LNCaP clone FGC (cell line): Measurements from ENCODE around the gene CRELD2.

Experiments
- DNase-seq: peaks from one replicate; pipeline ENCODE4 v3.0.0-alpha.2; 2011; ENCODE audit warnings: low read depth
- H3K4me3 ChIP-seq: 2 replicates; pipeline ENCODE4 v1.5.1; 2011; ENCODE audit warnings: mild to moderate bottlenecking, low read depth, low read length, control low read depth
- TF ChIP-seq, protein P1 (sequence below): IDR thresholded peaks from 2 replicates; pipeline ENCODE4 v1.5.1; 2012; ENCODE audit warnings: mild to moderate bottlenecking; ENCODE audit not compliant: control insufficient read depth, insufficient read depth; ENCODE audit errors: extremely low read depth

CRELD2 gene

DNA sequence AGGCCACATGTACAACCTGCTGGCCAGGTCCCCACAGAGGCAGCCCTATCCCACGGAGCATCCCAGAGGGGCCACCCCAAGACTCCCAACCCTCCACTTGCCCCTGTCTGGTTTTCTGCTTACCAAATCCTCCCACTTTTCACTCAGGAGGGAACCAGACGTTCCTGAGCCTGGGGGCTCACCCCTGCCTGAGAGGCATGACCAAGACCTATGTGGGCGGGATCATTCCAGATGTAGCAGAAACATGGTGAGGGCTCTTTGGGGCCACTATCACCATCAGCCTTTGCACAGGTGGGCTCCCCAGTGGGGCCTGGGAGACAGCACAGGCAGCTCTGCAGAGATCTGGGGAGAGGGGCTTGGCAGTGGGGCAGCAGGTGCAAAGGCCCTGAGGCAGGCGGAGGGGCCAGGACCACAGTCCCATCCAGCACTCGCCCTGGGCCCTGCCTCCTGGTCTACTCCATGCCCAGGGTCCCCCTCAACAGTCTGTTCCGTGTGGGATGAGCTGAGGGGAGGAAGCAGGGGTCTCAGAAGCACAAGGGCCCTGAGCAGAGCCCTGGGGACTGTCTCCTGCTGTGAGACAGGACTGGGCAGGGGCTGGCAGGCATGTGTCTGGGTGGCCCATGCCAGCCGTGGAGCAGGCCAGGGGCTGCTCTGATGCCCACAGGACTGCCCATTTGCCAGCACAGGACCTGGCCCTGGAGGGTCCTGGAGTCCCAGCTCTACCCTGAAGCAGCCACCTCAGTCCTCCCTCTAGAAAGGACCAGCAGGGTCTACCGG lies 51.5 kb downstream of the CRELD2 start:
- no peak overlapping the region for H3K4me3 ChIP-seq
- no peak for DNase-seq
- TF ChIP-seq, protein P1, sequence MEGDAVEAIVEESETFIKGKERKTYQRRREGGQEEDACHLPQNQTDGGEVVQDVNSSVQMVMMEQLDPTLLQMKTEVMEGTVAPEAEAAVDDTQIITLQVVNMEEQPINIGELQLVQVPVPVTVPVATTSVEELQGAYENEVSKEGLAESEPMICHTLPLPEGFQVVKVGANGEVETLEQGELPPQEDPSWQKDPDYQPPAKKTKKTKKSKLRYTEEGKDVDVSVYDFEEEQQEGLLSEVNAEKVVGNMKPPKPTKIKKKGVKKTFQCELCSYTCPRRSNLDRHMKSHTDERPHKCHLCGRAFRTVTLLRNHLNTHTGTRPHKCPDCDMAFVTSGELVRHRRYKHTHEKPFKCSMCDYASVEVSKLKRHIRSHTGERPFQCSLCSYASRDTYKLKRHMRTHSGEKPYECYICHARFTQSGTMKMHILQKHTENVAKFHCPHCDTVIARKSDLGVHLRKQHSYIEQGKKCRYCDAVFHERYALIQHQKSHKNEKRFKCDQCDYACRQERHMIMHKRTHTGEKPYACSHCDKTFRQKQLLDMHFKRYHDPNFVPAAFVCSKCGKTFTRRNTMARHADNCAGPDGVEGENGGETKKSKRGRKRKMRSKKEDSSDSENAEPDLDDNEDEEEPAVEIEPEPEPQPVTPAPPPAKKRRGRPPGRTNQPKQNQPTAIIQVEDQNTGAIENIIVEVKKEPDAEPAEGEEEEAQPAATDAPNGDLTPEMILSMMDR: no peak

DNA sequence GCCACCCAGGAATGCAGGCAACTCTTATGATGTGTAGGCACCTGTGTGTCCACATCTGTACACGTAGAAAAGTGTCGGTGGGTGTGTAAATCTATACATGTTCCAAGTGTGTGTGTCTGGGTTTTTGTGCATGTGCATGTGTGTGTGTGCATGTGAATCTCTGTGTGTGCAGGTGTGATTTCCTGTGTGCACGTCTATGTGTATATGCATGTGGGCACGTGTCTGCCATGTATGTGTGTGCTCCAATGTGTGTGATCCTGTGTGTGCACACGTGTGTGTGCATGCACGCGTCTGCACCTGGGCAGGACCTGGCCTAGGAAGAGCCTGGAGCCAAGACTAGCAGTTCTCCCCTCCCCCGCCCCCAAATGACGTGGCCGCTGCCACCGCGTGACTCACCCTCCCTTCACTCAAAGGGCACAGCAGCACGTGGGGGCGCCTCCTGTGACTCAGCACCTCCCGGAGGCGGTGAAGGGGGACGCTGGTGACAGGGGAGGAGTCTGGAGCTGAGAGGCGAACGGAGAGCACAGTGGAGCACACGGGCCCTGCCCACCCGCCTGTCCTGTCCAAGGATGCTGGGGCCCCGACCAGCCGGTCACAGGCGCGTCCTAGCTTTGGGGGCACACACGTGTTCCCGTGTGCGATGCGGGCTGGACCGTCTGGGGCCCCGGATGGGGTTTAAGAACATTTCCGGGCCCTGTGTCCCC lies 52.2 kb downstream of the CRELD2 start:
- no peak for DNase-seq
- no peak overlapping the region for H3K4me3 ChIP-seq
- TF ChIP-seq, protein P1: no peak

DNA sequence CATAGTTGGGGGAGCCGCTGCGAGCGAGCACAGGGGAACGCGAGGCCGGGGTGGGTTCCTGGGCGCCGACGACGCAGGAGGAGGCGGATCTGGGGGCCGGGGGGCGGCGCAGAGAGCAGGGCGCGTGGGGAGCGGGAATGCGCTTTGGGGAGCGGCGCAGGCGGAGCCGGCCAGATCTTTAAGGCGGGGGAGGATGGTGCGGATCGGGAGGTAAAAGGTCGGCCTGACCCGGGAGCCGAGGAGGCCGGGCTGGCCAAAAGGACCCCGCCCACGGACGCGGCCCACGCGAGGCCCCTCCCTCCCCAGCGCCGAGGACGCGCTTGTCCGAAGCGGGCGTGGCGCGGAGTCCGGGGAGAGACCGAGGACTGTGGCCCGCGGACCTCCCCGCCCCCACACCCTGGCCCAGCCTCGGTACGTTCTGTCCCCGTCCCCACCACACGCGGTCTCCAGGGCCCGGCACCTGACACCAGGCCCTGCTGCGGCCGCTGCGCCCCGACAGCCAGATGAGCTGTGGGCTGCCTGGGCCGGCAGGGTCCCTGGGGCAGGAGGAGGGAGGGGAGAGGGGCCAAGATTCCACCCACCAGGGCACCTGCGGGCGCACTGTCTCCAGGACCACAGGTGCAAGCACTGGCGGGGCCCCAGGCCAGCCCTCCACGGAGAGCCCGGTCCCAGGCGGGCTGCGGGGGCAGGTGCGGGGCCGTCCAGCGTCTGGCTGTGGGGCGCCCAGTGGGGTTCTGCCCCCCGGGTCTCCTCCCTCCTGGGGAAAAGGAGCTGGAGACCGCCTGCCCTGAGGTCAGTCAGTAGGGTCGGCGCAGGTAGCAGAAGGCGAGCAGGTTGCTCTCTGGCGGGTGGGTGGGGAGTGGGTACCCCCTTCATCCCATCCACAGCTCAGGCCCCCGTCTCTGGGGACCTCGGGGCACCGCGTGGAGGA lies 53.1 kb downstream of the CRELD2 start:
- TF ChIP-seq, protein P1: no peak
- DNase-seq: no peak
- no peak overlapping the region for H3K4me3 ChIP-seq

DNA sequence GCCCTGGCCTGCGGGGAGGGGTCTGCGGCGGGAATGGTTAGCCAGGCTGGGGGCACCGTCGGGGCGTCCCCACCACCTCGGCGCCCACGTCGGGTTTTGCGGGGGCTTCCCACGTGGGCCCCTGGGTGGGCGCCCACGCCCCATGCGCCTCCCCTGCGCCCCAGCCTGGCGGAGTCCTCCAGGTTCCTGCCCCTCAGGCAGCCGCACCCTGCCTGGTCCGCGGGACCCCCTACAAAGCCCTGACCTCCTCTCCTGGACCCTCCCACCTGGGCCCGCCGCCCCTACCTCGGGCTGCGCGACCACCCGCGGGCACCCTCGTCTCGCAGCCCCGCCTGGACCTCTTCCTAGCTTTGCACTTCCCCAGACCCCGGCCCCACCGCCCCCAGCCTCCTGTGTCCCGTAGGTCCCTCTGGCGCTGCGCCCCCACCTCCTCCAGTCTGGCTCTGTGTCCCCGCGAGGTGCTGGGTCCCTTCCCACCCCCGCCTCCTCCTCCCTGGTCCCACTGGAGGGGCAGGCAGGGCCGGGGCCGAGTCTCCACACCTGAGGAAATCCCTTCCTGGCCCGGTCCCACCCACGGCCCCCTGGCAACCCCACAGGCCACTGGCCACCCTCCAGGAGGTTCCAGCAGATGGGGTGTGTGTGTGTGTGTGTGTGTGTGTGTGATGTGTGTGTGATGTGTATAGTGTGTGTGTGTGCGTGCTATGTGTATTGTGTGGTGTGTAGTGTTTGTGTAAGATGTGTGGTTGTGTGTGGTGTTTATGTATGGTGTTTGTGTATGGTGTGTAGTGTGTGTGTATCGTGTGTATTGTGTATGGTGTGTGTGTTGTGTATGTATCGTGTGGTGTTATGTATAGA lies 54.0 kb downstream of the CRELD2 start:
- DNase-seq: no peak
- no peak overlapping the region for H3K4me3 ChIP-seq
- TF ChIP-seq, protein P1: no peak

DNA sequence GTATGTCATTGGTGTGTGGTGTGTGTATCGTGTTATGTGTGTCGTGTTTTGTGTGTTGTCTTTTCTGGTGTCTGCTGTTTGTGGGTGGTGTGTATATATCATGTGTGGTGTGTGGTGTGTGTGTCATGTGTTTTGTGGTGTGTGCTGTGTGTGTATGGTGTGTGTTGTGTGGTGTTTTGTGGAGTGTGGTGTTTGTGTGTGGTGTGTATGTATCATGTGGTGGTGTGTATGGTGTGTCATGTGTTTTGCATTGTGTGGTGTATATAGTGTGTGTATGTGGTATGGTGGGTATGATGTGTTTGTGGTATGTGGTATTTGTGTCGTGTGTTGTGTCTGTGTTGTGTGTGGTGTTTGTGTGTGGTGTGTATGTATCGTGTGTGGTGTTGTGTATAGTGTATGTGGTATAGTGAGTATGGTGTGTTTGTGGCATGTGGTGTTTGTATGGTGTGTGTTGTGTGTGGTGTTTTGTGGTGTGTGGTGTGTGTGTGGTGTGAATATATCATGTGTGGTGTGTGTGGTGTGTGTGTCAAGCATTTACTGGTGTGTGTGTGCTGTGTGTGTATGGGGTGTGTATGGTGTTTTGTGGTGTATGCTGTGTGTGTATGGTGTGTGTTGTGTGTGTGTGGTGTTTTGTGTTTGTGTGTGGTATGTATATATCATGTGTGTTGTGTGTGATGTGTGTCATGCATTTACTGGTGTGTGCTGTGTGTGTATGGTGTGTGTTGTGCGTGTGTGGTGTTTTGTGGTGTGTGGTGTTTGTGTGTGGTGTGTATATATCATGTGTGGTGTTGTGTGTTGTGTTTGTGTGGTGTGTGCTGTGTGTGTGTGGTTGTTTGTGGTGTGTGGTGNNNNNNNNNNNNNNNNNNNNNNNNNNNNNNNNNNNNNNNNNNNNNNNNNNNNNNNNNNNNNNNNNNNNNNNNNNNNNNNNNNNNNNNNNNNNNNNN lies 54.9 kb downstream of the CRELD2 start:
- DNase-seq: no peak
- no peak overlapping the region for H3K4me3 ChIP-seq
- TF ChIP-seq, protein P1: no peak
